Neural progenitor cell (in vitro differentiated cells): ENCODE measurements around the gene HOXD4. TPM values are rescaled to one million over a fixed set of nuclear protein-coding genes. Genes with fewer than 3 reads are reported as not detected.

ENCODE experiments used
- DNase-seq: peaks from one replicate; pipeline ENCODE4 v3.0.0-alpha.2; 2016; ENCODE audit warnings: low spot score
- H2AFZ ChIP-seq: fragments of 200-600 bp; sonication (generic); replicated peaks from 2 replicates; pipeline ENCODE4 v1.6.1; 2016; ENCODE audit warnings: antibody characterized with exemption
- H3F3A ChIP-seq: fragments of 200-600 bp; sonication (generic); 2 replicates; pipeline ENCODE4 v1.6.1; 2016; ENCODE audit warnings: antibody characterized with exemption, low read depth
- H3K27ac ChIP-seq: fragments of 200-600 bp; sonication (generic); 2 replicates; pipeline ENCODE4 v1.5.1; 2016; ENCODE audit warnings: mild to moderate bottlenecking
- H3K27me3 ChIP-seq: fragments of 200-600 bp; sonication (generic); 2 replicates; pipeline ENCODE4 v1.6.1; 2016; ENCODE audit warnings: mild to moderate bottlenecking, moderate library complexity
- H3K36me3 ChIP-seq: fragments of 200-600 bp; sonication (generic); 2 replicates; pipeline ENCODE4 v1.5.1; 2016
- H3K4me1 ChIP-seq: fragments of 200-600 bp; sonication (generic); 2 replicates; pipeline ENCODE4 v1.6.1; 2016; ENCODE audit warnings: mixed run types
- H3K4me2 ChIP-seq: fragments of 200-600 bp; sonication (generic); 2 replicates; pipeline ENCODE4 v1.6.1; 2016
- H3K4me3 ChIP-seq: fragments of 200-600 bp; sonication (generic); 2 replicates; pipeline ENCODE4 v1.5.1; 2016
- H3K79me2 ChIP-seq: fragments of 200-600 bp; sonication (generic); 2 replicates; pipeline ENCODE4 v1.6.1; 2016; ENCODE audit warnings: low read depth
- H3K9ac ChIP-seq: fragments of 200-600 bp; sonication (generic); 2 replicates; pipeline ENCODE4 v1.6.1; 2016
- H3K9me3 ChIP-seq: fragments of 200-600 bp; sonication (generic); 2 replicates; pipeline ENCODE4 v1.5.1; 2016; ENCODE audit warnings: low read depth
- H4K20me1 ChIP-seq: fragments of 200-600 bp; sonication (generic); 2 replicates; pipeline ENCODE4 v1.6.1; 2016; ENCODE audit warnings: low read depth
- H3K27ac Mint-ChIP-seq: 3 replicates; pipeline ENCODE4 v1.8.0; 2021; ENCODE audit warnings: mixed read lengths
- H3K27me3 Mint-ChIP-seq: 2 replicates; pipeline ENCODE4 v1.8.0; 2022; ENCODE audit warnings: low read depth, mild to moderate bottlenecking, inconsistent platforms, moderate library complexity, mixed read lengths; ENCODE audit not compliant: insufficient read depth
- H3K36me3 Mint-ChIP-seq: 3 replicates; pipeline ENCODE4 v1.8.0; 2021; ENCODE audit warnings: mixed read lengths
- H3K4me1 Mint-ChIP-seq: 3 replicates; pipeline ENCODE4 v1.8.0; 2021; ENCODE audit warnings: mixed read lengths
- H3K4me3 Mint-ChIP-seq: 3 replicates; pipeline ENCODE4 v1.8.0; 2021; ENCODE audit warnings: mild to moderate bottlenecking, moderate library complexity, mixed read lengths
- H3K9me3 Mint-ChIP-seq: 3 replicates; pipeline ENCODE4 v1.8.0; 2020; ENCODE audit warnings: mixed read lengths
- EZH2 ChIP-seq: fragments of 200-600 bp; sonication (generic); IDR thresholded peaks from 2 replicates; pipeline ENCODE4 v1.6.1; 2017; ENCODE audit warnings: antibody characterized with exemption, mild to moderate bottlenecking, moderate library complexity
- EZH2phosphoT487 ChIP-seq: fragments of 200-600 bp; sonication (generic); IDR thresholded peaks from 2 replicates; pipeline ENCODE4 v1.6.1; 2017; ENCODE audit warnings: antibody characterized with exemption
- total RNA-seq: library from RNA; depleted of rRNA; stranded (reverse); fragments of >200 nt; gene quantifications from 2 replicates; pipeline ENCODE4 v1.2.3, GENCODE V29; 2015; ENCODE audit warnings: low replicate concordance
- TF ChIP-seq, protein P1 (sequence below): fragments of 200-600 bp; sonication (generic); IDR thresholded peaks from 2 replicates; pipeline ENCODE4 v1.5.1; 2017; ENCODE audit warnings: antibody characterized with exemption, mild to moderate bottlenecking

Gene HOXD4
- total RNA-seq, 1 donor from 2014 or later, result not detected

DNA sequence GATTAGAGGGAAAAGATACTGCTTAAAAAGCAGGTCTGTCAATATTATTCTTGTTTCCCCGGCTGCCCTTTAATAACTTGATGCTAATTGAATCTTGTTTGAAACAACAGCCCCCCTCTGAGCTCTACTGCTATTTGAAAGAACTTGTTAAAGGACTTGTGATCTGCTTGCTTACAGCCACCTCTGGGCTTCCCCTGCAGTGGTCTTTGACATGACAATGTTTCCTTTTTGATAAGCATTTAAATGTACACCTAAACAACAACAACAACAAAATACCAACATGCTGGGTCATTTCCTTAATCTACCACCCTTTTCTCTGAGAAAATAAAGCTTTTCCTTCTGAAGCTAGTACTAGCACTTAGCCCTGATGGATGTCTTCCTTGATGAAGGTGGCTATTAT lies 41.0 kb downstream of the HOXD4 start:
- no peak overlapping the region for H3K4me2 ChIP-seq
- no peak overlapping the region for H3K4me3 Mint-ChIP-seq

DNA sequence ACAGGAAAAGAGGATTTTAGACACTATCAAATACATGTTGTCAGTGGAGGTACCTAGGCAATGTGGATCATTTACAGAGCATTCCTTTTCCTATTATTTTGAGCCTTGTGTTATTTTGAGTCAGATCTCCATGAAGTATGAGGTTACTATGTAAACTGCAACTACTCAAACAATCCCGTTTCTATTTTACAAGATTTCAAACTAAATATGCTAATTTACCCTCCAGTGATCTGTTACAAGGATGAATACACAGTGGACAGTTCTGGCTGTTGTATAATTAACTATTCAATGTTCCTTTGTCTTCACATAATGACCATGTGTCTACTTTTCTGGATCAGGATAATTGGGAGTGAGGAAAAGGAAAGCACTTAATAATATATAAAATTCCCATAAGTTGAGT lies 41.7 kb downstream of the HOXD4 start:
- H3K27me3 ChIP-seq, result peaks cover 100% of the 10 kb centered on the region
- peaks cover 33% of the 10 kb centered on the region for H4K20me1 ChIP-seq
- no peaks in the 10 kb centered on the region for H3K36me3 ChIP-seq
- no peak overlapping the region for H3K4me2 ChIP-seq
- no peak overlapping the region for H3K4me3 ChIP-seq
- H3K4me1 ChIP-seq, result no peaks in the 10 kb centered on the region
- H3F3A ChIP-seq, result no peaks in the 10 kb centered on the region
- Mint-ChIP-seq H3K27me3 (peaks cover 49% of the 10 kb centered on the region), H3K36me3 (no peaks in the 10 kb centered on the region), H3K27ac (no peak overlapping the region), H3K9me3 (peaks cover 3% of the 10 kb centered on the region), H3K4me1 (peaks cover 1% of the 10 kb centered on the region), H3K4me3 (no peak overlapping the region)
- TF ChIP-seq EZH2, result no peak
- TF ChIP-seq EZH2phosphoT487, result no peak
- TF ChIP-seq, protein P1, sequence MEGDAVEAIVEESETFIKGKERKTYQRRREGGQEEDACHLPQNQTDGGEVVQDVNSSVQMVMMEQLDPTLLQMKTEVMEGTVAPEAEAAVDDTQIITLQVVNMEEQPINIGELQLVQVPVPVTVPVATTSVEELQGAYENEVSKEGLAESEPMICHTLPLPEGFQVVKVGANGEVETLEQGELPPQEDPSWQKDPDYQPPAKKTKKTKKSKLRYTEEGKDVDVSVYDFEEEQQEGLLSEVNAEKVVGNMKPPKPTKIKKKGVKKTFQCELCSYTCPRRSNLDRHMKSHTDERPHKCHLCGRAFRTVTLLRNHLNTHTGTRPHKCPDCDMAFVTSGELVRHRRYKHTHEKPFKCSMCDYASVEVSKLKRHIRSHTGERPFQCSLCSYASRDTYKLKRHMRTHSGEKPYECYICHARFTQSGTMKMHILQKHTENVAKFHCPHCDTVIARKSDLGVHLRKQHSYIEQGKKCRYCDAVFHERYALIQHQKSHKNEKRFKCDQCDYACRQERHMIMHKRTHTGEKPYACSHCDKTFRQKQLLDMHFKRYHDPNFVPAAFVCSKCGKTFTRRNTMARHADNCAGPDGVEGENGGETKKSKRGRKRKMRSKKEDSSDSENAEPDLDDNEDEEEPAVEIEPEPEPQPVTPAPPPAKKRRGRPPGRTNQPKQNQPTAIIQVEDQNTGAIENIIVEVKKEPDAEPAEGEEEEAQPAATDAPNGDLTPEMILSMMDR, result no peak
- no peaks in the 10 kb centered on the region for H3K79me2 ChIP-seq
- no peak for DNase-seq
- no peak overlapping the region for H3K27ac ChIP-seq
- no peak overlapping the region for H2AFZ ChIP-seq
- no peaks in the 10 kb centered on the region for H3K9me3 ChIP-seq
- H3K9ac ChIP-seq, result no peak overlapping the region

More for the DNA sequence above, 41.0 kb downstream of the HOXD4 start:
- no peaks in the 10 kb centered on the region for H3K4me1 ChIP-seq
- no peak overlapping the region for H3K9ac ChIP-seq
- H3K9me3 ChIP-seq, result no peaks in the 10 kb centered on the region
- no peak overlapping the region for H3K27ac ChIP-seq
- TF ChIP-seq, protein P1, result no peak
- TF ChIP-seq EZH2phosphoT487, result no peak
- no peak for TF ChIP-seq EZH2
- Mint-ChIP-seq H3K36me3 (no peaks in the 10 kb centered on the region), H3K27me3 (peaks cover 56% of the 10 kb centered on the region), H3K4me1 (peaks cover 6% of the 10 kb centered on the region), H3K27ac (no peak overlapping the region), H3K9me3 (peaks cover 4% of the 10 kb centered on the region)
- no peak for DNase-seq
- peaks cover 100% of the 10 kb centered on the region for H3K27me3 ChIP-seq
- no peaks in the 10 kb centered on the region for H3K79me2 ChIP-seq
- H3F3A ChIP-seq, result no peaks in the 10 kb centered on the region
- no peak overlapping the region for H2AFZ ChIP-seq
- H4K20me1 ChIP-seq, result peaks cover 40% of the 10 kb centered on the region
- H3K36me3 ChIP-seq, result no peaks in the 10 kb centered on the region
- H3K4me3 ChIP-seq, result no peak overlapping the region

DNA sequence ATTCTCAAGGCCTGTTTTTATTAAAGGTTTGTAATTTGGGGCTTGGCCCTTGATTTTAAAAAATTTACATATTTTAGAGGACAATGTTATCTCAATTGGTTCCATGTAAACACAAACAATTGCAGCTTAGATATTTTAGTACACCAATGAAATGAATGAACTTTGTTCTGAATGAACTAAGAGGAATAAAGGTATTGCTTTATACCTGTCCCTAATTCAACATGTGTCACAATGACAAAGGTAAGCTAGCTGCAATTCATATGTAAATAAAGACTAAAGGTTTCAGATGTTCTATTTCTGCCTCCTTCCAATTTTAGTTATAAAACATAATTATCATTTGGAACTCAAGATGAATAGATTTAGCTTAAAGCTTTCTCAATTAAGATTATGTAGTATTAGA lies 48.6 kb downstream of the HOXD4 start:
- no peaks in the 10 kb centered on the region for H3K9me3 Mint-ChIP-seq
- no peak for TF ChIP-seq EZH2
- no peak for TF ChIP-seq EZH2phosphoT487
- TF ChIP-seq, protein P1, result no peak
- H3K79me2 ChIP-seq, result no peaks in the 10 kb centered on the region

More for the DNA sequence above, 48.6 kb downstream of the HOXD4 start:
- H3K4me3 Mint-ChIP-seq, result no peak overlapping the region
- Histone ChIP-seq H3K27ac (no peak overlapping the region), H3K27me3 (peaks cover 95% of the 10 kb centered on the region), H2AFZ (no peak overlapping the region), H4K20me1 (no peaks in the 10 kb centered on the region), H3K4me2 (no peak overlapping the region), H3F3A (no peaks in the 10 kb centered on the region), H3K9me3 (no peaks in the 10 kb centered on the region), H3K36me3 (no peaks in the 10 kb centered on the region), H3K4me1 (no peaks in the 10 kb centered on the region), H3K4me3 (no peak overlapping the region), H3K9ac (no peak overlapping the region)
- DNase-seq, result no peak
- H3K27me3 Mint-ChIP-seq, result peaks cover 11% of the 10 kb centered on the region
- no peaks in the 10 kb centered on the region for H3K36me3 Mint-ChIP-seq
- H3K27ac Mint-ChIP-seq, result no peak overlapping the region
- H3K4me1 Mint-ChIP-seq, result no peaks in the 10 kb centered on the region
